HG03060 (cell line): ENCODE data around the gene KRTAP10-5.
"Not testable (repeated sequence)": the region's sequence is repeated elsewhere in the genome, so short reads cannot be mapped to it uniquely, and the experiment has no call there.

Experiments
- ATAC-seq: cut with Tn5 transposase; IDR thresholded peaks from one replicate; pipeline ENCODE4 v1.9.1; 2021; ENCODE audit warnings: low read depth, moderate number of reproducible peaks; ENCODE audit not compliant: unreplicated experiment

KRTAP10-5 gene

DNA sequence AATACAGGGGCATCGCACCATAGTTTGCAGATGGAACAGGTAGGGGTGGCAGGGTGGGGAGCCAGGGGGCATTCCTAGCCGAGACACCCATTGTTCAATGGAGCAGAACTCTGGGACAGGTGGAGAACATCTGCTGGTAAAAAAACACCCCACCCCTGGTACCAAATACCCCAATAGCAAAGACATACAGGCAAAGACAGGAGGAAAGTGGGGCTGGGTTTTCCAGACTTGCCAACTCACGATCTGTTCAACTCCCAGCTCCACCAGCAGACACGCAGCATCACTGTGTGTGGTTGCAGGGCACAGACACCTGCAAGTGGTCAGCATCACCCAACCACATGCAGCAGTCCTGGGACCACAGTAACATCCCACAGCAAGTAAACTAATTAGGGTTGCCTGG, 31.1 kb upstream of the KRTAP10-5 start:
- ATAC-seq = no peak

GRCh38 chr21:44610157-44610843, 29.9 kb upstream of the KRTAP10-5 start:
- ATAC-seq = not testable (repeated sequence)

DNA sequence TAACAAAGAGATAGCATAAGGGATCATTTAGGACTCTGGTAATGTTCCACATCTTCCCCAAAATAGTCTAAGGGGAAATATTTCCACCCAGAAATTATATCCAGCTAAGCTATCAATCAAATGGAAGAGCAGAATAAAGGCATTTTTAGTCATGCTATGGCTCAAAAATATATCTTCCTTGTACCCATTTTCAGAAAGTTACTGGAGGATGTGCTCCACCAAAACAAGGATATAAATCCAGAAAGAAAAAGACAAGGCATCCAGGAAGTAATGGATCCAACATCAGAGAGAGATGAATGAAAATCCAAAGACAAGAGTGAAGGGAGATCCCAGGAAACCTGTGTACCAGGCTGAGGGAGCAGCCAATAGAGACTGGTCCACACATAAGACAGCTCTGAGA, 28.8 kb upstream of the KRTAP10-5 start:
- no peak for ATAC-seq

DNA sequence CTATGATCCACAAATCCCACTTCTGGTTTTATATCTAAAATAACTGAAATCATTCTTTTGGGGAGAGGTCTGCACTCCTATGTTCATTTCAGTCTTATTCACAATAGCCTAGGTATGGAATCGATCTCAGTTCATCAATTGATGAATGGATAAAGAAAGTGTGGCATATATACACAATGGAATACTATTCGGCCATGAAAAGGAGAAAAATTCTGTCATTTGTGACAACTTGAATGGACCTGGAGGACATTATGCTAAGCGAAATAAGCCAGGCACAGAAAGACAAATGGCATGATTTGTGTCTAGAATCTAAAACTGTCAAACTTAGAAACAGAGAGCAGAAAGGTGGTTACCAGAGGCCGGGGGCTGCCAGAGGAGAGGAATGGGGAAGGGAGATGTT, 26.1 kb upstream of the KRTAP10-5 start:
- ATAC-seq = no peak

- no peak for ATAC-seq
Measured at GRCh38 chr21:44603911-44604310, 23.5 kb upstream of the KRTAP10-5 start.

DNA sequence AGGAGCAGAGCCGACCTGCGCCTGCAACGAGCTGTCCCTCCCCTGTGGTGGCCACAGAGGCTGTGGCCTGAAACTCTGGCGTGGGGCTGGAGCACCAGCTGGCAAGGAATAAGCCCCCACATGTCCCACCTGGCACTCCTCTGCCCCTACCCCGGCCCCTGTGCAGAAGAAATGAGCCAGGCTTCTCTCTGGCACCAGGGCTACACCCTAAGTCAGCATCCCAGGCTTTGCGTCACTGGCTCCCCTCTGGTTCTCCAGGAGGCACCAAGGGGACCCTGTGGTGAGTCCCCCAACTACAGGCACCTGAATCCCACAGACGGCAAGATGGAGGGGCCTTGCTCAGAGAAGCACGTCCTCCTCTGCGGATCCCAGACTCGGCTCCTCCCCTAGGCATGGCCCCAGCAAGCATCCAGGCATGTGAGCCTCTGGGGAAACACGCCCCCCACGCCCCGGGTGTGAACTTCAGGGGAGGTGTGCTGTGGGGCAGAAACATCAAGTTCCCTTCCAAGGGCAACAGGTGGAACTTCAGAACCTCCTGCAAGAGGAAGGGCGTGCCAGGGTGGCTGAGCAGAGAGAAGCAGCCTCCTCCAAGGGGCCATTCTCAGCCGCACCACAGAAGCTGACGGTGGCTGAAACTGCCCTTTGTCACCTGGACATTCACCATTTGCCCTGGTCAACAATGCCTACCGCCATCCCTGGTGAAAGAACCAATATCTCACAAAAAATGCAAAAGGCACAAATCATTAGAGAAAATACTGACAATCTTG, 22.9 kb upstream of the KRTAP10-5 start:
- ATAC-seq = no peak

DNA sequence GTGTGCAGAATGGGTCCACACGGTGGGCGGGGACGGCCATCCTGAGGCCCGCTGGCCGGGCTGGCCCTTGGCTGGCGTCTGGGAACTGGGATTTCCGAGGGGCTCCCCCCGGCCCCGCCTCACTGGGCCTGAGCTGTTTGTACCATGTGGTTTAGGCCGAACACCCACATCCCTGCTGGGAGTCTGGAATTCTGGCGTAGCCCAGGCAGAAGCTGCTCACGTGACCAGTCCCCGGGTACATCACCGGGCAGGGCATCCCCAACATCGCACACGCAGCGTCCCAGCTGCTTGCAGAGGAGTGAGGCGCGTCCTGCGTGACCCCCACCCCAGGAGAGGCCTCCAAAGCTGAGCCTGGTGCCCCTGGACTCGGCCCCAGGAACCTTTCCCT, 22.1 kb upstream of the KRTAP10-5 start:
- no peak for ATAC-seq

- no peak for ATAC-seq
Measured at GRCh38 chr21:44601596-44602462, 21.4 kb upstream of the KRTAP10-5 start.

GRCh38 chr21:44601091-44601490, 20.7 kb upstream of the KRTAP10-5 start:
- not testable (repeated sequence) for ATAC-seq

DNA sequence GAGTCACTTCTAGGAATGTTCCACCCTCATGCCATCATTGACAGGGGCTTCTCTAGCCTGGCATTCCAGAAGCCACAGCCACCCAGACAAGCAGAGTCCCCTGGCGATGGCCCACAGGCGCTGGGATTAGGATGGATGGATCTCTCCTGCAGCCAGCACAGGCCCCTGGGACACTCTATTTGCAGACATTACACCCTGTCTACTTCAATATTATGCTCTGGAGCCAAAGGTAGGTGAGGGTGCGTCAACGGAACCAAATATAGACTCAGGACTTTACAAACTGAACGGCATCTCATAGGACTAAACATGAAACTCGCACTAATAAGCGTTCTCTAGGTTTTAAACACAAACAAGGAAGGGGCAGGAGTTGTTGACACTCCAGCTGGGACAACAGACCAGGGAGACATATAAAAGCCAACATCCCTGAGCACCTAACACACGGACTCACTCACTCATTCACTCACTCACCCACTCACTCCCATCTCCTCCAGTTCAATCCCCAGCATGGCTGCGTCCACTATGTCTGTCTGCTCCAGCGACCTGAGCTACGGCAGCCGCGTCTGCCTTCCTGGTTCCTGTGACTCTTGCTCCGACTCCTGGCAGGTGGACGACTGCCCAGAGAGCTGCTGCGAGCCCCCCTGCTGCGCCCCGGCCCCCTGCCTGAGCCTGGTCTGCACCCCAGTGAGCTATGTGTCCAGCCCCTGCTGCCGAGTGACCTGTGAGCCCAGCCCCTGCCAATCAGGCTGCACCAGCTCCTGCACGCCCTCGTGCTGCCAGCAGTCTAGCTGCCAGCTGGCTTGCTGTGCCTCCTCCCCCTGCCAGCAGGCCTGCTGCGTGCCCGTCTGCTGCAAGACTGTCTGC, 19.9 kb upstream of the KRTAP10-5 start, which contains the start of gene KRTAP10-7:
TSS of gene KRTAP10-7 (plus strand) at position 480 of the 861 bp plus-strand sequence. CDS start at position 505, 25 bp downstream.
- ATAC-seq = not testable (repeated sequence)

DNA sequence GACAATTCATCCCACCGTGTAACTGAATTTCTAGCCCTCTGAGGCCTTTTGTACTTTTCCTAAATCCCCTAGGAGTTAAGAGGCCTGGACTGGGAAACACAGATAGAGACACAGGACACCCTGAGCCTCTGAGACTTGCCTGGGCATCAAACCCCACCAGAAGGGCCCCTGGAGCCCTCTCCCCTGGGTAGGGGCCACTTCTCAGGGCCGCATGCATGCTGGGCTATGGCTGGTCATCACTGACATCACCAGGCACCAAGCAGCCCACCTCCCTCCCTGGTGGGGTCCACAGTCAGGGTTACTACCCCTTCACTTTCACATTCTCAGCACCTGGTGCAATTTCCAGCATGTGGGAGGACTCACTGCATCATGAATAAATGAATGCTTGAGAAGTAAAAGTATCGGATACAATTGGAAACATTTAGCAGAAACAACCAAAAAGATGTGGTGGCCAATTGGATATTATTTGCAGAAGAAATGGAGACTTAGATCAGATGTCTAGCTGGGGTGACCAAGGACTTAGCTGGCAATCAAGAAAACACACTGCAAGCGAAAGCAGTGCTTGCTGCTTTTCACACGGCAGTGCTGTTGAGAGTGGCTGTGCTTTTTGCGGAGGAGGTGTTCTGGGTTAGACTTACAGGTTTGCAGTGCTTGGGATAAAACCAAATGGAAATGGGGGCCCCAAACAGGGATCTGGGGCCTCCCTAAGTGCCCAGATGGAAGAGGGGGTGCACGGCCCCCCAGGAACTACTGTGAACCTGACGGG, 19.0 kb upstream of the KRTAP10-5 start:
- no peak for ATAC-seq

DNA sequence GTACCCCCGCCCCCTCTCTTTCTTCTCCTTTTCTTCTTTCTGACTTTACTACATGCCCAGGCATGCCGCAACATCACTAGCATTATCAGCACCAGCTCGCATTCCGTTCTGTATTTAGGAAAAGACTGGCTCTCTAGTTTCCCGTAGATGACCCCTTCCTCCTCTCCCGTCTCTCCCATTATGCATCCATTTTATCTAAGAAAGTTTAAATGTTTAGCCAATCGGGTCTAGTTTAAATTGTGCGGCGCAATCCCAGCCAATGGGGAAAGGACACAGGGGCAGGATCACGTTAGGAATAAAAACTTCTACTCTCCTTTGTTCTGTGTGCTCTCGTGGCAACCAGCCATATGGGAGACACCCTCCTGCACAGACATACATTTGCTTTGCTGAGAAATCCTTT, 17.7 kb upstream of the KRTAP10-5 start:
- no peak for ATAC-seq

DNA sequence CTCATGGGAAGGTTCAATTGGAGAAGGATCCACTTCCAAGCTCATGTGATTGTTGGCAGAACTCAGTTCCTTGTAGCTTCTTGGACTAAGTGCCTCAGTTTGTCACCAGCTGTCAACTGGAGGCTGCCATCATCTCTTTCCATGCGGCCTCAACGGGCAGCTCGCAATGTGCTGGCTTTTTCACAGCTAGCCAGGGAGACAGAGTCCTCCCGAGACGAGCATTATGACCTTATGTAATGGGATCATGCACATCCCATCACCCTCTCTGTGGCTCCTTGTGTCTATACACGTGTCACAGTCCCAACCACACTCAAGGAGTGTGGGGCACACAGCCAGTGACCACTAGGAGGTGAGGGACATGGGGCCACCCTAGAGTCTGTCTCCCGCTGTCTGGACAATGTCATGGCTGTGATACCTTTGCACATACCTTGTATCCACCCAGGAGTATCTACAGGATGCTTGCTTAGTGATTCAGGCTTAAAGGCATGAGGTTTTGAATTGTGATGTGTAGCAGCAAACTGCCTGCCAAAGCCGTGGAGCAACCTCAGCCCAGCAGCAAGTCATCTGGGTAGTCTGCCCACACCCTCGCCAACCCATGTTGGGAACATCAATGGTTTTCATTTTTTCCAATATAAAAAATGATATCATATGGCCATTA, 15.8 kb upstream of the KRTAP10-5 start:
- ATAC-seq = no peak

DNA sequence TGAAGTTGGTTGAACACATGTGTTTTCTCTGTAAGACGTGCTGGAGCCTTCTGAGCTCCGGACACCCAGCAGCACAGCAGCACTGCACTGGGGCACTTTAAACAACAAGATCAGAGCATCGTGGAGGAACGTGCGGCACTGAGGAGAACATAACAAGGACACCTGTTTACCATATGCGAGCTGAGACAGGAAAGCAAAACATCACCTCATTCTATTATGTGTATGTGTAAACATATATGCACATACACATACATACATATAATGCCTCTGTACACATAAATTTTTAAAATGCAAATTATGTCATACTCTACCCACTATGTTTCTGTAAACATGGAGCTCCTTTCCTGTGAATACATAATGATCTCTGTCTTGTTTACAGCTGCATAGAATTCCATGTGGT, 15.1 kb upstream of the KRTAP10-5 start:
- ATAC-seq = no peak

GRCh38 chr21:44594406-44594916, 14.1 kb upstream of the KRTAP10-5 start:
- no peak for ATAC-seq

DNA sequence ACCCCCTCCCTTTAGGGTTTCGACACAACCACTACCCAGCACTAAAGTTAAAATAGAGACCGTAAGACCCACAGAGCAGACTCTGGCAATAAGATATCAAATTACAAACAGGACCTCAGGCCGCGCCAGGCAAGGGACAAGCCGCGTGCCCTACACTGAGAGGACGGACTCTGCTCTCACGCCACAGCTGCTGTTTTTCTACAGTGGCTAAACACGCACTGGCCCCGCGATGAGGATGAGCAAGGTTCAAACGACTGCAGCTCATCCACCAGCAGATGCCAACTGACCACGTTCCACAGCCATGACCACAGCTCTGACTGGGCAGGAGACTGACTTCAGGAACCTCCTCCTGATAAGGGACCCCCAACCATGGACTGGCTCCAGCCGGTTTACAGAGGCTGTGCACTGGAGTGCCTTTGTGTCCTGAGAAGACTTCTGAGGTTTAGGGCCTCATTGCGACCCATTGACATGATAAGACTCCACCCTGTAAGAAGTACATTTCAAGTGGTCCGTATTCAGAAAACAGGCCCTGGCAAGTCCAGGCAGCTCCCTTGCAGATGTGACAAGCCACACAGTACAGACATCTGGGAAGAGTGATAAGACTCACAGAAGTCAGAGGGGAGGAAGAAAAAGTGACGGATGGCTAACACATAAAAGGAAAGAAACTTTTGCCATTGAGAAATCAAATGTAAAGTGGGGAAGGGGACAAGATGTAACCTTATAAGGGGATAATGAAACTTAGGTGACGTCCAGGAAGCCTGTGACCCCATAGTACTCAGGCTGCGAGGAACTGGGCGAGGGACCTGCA, 13.4 kb upstream of the KRTAP10-5 start:
- no peak for ATAC-seq

DNA sequence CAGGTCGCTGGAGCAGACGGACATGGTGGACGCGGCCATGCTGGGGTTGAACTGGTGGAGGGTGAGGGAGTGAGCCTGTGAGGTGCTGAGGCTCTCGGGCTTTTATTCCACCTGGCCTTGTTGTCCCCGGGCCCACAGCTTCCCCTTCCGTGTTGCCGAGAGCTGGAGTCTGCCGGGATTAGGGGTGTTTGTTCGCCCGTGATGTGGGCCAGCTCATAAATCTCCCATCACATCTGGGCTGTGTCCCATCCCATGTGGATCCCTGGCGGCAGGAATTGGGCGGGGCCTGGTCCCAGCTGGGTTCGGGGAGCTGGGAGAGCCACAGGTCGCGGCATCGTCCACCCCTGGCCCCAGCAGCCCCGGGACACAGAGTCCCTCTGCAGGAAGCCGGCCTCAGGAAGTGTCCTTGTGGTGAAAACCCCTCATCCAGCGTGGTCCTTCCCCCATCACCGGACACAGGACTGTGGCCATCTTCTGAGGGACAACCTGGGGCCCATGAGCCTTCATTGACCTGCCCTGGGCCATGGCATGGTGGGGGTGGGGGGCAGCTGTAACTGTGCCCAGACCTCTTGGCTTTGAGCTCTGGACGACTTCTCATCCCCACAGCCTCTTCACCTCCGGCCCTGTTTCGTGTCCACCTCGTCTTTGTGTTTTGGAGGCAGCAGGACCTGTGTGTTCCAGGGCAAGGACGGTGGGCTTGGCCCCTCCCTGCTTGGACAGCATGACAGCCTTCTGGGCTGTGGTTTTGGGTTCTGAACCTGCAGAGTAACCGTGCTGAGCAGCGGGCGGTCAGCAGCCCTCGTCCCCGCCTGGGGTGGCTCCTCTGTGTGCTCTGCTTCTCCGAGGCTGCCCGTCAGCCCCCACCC, 12.3 kb upstream of the KRTAP10-5 start, which contains the start of gene KRTAP10-6:
TSS of gene KRTAP10-6 (minus strand) at position 60 of the 866 bp plus-strand sequence. CDS start at position 39, 21 bp downstream.
- no peak for ATAC-seq
